ENCODE data around the gene SLC24A5. TPM values are rescaled to one million over a fixed set of nuclear protein-coding genes. Genes with fewer than 3 reads are reported as not detected.
A peak's percentile ranks its signal among the peaks of the same experiment; 100 is the strongest.

SLC24A5 gene
- total RNA-seq, 1 donor from 2014 or later, result not detected

DNA sequence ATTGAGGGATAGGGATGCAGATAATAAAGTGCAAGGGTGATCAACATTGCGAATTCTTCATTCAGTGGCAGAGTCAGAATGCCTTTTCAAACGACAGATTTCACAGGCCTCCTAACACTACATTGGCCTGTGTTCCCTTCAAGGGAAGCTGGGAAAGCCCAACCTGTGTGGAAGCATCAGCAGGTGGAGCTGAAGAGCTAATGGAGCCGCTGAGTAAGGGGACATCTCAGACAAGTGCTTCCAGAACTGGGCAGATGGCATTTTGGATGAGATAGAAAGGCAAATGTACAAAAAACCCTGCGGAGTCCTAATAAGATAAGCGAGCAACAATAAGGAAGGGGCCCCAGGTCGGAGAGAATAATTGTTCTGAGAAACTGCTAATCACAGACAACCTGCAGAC lies 8.5 kb upstream of the SLC24A5 start:
- no peak for DNase-seq (ENCODE audit: low spot score)

- no peak for DNase-seq (ENCODE audit: low spot score)
Observed at GRCh38 chr15:48119277-48119676, 1.5 kb upstream of the SLC24A5 start.

DNA sequence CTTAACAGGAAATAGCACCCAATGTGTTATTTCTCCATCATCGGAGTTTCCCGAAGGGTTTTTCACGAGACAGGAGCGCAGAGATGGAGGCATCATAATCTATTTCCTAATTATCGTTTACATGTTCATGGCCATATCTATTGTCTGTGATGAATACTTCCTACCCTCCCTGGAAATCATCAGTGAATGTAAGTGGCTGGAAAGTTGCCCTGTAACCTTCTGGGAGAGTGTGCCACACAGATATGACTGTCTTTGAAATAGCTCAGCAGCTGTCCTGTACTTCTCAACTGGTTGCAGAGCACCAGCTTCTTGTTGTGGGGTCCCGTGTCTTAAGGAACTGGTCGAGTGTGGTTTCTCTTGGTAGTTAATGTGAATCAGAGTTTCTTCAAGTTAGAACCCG lies 1.1 kb downstream of the SLC24A5 start:
- DNase-seq (ENCODE audit: low spot score), result no peak

- no peak for DNase-seq (ENCODE audit: low spot score)
Observed at GRCh38 chr15:48126667-48127355, 6.0 kb downstream of the SLC24A5 start.

DNA sequence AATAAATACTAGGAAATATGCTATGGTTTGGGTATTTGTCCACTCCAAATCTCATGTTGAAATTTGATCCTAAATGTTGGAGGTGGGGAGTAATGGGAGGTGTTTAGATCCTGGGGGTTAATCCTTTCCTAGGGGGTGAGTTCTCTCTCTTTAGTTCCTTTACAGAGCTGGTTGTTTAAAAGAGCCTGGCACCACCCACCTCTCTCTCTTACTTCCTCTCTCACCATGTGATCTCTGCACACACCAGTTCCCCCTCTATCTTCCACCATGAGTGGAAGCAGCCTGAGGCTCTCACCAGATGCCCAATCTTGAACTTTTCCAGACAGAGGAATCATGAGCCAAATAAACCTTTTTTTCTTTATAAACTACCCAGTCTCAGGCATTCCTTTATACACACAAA lies 10.5 kb downstream of the SLC24A5 start:
- no peak for DNase-seq (ENCODE audit: low spot score)

DNA sequence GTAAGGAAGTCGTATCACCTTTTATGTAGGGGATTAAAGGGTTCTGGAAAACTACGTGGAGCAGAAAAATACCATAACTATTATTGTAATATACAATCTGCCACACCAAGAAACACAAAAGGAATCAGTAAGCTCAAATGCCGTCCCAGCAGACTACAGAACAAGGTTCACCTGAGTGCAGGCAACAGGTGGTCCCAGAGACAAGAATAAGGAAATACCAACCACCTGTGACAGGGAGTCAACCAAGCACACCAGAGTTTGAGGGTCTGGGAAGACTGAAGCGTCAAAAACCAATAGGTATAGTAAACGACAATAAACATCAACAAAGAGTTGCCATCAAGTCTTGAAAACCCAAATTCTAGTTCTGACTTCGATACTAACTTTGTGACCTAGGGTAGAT lies 12.1 kb downstream of the SLC24A5 start:
- no peak for DNase-seq (ENCODE audit: low spot score)

DNA sequence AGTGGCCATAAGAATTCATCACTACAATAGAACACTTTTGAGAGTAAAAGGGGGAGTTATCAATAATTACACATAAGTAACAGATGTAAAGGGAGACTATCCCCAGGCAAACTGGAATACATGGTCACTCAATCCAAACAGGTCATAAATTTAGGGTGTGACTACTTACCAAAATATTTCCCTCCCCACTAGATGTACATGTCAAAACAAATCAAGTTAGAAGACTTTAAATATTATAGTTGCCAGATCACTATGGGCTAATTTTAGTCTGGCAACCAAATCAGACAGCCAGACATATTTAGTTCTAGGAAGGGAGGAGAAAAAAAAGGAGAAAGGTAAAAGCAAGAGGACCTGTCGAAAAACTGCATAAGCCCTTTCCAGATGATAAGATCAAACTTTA lies 23.1 kb downstream of the SLC24A5 start:
- no peak for DNase-seq (ENCODE audit: low spot score)

DNA sequence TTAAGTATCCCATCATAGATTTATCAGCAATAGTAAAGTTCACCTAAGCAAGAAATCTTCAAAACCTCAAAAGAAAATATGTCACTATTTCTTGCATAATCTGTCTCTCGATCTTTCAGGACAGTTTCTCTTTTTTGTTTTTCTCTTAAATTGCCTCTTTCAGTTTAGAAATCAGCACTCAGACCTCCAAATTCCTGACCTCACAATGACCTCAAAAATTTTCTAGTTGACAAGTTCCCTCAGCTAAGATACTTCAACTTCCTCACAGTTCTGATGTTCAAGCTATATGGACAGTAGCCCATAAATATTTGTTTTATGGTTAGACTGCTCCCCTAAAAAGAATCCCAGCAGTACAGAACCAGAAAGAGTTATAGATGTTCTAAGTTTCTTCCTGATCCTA lies 24.1 kb downstream of the SLC24A5 start:
- no peak for DNase-seq (ENCODE audit: low spot score)

GRCh38 chr15:48145923-48146322 lies 25.1 kb downstream of the SLC24A5 start:
- no peak for DNase-seq (ENCODE audit: low spot score)

DNA sequence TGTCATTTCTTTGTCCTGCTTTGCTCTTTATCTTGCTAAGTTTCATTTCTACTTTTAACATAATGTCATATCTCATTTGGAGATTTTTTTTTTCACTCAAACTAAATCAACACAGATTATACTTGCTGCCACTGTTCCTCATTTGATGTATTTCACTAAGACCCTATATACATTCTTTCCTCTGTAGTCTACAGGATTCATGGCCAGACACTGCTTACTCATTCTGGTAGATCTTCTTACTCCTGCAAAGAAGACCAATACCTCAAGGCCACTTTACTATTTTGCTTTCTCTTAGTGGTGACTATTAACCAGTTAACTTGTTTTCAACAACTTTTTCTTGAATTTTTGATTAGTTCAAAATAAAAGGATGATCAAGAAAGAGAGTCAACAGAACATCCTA lies 26.6 kb downstream of the SLC24A5 start:
- DNase-seq (ENCODE audit: low spot score), result no peak

GRCh38 chr15:48149858-48150257 lies 29.1 kb downstream of the SLC24A5 start:
- no peak for DNase-seq (ENCODE audit: low spot score)

DNA sequence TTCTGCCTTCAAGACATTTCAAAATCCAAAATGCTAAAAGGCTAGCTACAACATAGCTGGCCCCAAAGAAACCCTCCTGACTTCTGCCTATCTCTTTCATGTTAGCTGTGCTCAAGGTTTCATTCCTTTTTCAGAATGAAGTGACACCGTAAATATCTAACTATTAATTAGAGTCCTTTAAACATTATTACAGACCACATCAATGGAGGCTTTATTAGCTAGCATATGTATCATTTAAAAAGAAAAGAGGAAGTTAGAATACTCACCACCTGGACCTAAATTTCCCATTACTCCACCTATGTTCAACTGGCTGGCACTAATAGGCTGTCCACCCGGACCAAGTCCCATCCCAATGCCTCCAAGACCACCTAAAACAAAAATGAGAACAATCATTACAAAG lies 32.7 kb downstream of the SLC24A5 start:
- no peak for DNase-seq (ENCODE audit: low spot score)

- DNase-seq (ENCODE audit: low spot score), result no peak
Observed at GRCh38 chr15:48168616-48169015, 47.8 kb downstream of the SLC24A5 start.

GRCh38 chr15:48170981-48171380 lies 50.2 kb downstream of the SLC24A5 start:
- no peak for DNase-seq (ENCODE audit: low spot score)

- DNase-seq (ENCODE audit: low spot score), result no peak
Observed at GRCh38 chr15:48175126-48175525, 54.3 kb downstream of the SLC24A5 start.

DNA sequence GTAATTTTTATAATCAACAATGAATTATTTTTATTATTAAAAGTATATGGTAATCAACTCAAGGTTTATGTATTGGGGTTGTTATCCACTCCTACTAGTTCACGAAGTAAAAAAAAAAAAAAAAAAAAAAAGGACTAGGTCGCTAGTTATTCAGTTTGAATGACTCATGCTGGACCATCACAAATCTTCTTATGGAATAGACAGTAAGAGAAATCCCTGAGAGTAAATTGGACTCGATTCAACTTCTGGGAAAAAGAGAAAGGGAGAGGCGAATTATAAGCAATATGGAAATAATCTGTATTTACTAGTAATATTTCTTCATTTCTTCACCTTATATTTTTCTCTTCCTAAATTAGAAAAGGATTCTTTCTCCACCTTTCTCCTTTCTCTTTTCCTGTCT lies 55.3 kb downstream of the SLC24A5 start:
- no peak for DNase-seq (ENCODE audit: low spot score)

DNA sequence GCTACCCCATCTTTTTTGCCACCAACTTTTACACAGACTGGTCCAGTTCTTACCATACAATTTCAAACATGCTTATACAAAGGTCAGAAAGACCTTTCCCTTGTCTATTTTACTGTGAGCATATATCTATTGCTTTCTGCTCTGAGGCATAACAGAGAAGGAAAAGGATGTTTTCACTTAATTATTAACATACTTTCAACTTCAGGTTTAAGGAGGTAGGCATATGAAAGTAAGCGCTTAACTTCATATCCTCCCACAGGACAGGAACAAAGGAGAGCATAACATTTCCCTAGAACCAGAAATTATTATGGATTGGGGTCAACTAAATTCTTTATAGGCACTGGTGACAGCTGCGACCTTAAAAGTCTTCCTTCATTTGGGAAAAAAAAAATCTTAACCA lies 56.2 kb downstream of the SLC24A5 start:
- no peak for DNase-seq (ENCODE audit: low spot score)

DNA sequence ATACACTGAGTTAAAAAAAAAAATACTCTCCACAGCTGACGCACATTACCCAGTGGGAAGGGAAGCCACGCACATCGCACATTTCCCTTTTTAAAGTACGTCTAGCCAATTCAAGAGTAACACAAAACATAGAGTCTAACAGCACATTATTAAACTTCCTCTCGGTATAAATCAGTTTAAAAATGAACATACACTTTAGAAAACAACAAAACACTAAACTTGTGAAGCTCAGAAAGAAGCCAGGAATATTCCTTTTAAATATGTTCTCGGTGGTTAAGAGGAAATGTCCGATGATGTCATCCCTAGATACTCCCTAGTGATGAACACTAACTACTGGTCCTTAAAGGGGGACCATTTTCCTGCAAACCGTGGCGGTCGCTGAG lies 56.6 kb downstream of the SLC24A5 start:
- DNase-seq (ENCODE audit: low spot score), result no peak

GRCh38 chr15:48177766-48178647 lies 57.2 kb downstream of the SLC24A5 start, which contains the start of gene MYEF2:
Gene MYEF2 (minus strand): TSS chr15:48178295. CDS start chr15:48178237, 58 bp downstream.
- peak; percentile 64 for DNase-seq (ENCODE audit: low spot score)

- no peak for DNase-seq (ENCODE audit: low spot score)
Observed at GRCh38 chr15:48178648-48178931, 57.8 kb downstream of the SLC24A5 start.

DNA sequence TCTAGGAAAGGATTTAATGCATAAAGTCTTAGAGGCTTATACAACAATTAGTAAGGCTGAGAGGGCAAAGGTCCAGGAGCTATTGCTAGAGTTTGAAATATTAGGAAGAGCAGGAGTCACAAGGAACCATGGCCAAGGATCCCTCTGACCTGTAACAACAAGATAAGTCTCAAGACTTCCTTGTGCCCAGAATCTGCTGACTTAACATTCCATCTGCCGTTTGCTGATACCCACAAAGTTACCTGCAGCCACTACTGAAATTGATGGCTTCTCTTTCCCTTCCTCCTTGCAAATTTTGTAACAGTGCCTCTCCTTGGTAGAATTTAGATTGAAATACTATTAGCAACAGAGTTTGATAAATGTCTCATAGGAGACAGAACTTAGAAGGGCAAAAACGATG lies 62.0 kb downstream of the SLC24A5 start:
- DNase-seq (ENCODE audit: low spot score), result no peak

DNA sequence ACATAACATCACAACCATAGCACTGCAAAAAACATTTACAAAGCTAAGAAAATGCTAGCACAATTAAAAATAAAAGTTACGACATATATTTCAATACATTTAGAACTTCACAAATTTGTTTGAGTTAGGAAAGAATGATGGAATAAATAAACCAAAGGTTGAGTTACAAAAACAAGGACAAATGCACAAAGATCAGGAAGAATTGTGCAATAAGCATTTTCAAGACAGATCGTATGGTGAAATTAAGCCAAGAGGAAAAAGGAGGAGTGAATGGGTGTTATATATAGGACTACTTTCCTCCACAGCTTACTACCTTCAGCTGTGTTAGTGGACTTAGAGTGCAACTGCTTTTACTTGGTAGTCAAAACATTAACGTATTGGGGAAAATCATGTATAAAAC lies 64.7 kb downstream of the SLC24A5 start:
- no peak for DNase-seq (ENCODE audit: low spot score)

GRCh38 chr15:48186271-48186670 lies 65.5 kb downstream of the SLC24A5 start:
- DNase-seq (ENCODE audit: low spot score), result no peak
